Measurements from ENCODE around the gene CLPX.
A peak's percentile ranks its signal among the peaks of the same experiment; 100 is the strongest.
"Not testable (repeated sequence)": the region's sequence is repeated elsewhere in the genome, so short reads cannot be mapped to it uniquely, and the experiment has no call there.

The CLPX gene

GRCh38 chr15:65184868-65185717 lies at the start of gene CLPX:
CLPX (minus strand) TSS chr15:65185342; CDS start chr15:65185153, 189 bp downstream.
- Histone ChIP-seq H3K9me3 (ENCODE audit: insufficient read depth, low read depth, low read length) (no peaks in the 10 kb centered on the region), H3K4me1 (ENCODE audit: insufficient read depth, low read length) (0 out of 2 replicates have a peak, but pooled peaks cover 3% of the 10 kb centered on the region), H3K27ac (ENCODE audit: low read length) (peak within 1 kb of the TSS; percentile 76), H3K9ac (ENCODE audit: low read depth, low read length) (peak within 1 kb of the TSS; percentile 92), H3K27me3 (ENCODE audit: insufficient read depth, low read length) (no peaks in the 10 kb centered on the region), H3K36me3 (ENCODE audit: insufficient read depth, low read depth, low read length) (peaks cover 6% of the 10 kb centered on the region; the same call in 1 of the 2 replicates), H3K4me3 (ENCODE audit: low read length) (peak within 1 kb of the TSS; percentile 95)

- Histone ChIP-seq H3K27ac (ENCODE audit: low read length) (no peak overlapping the region), H3K9ac (ENCODE audit: low read depth, low read length) (no peak overlapping the region), H3K4me3 (ENCODE audit: low read length) (no peak overlapping the region), H3K27me3 (ENCODE audit: insufficient read depth, low read length) (no peaks in the 10 kb centered on the region), H3K4me1 (ENCODE audit: insufficient read depth, low read length) (no peaks in the 10 kb centered on the region), H3K36me3 (ENCODE audit: insufficient read depth, low read depth, low read length) (no peaks in the 10 kb centered on the region), H3K9me3 (ENCODE audit: insufficient read depth, low read depth, low read length) (no peaks in the 10 kb centered on the region)
These were observed 48.6 kb upstream of the CLPX start for GRCh38 chr15:65233696-65234095.

GRCh38 chr15:65232520-65232919 lies 47.4 kb upstream of the CLPX start:
- Histone ChIP-seq H3K36me3 (ENCODE audit: insufficient read depth, low read depth, low read length) (no peaks in the 10 kb centered on the region), H3K27me3 (ENCODE audit: insufficient read depth, low read length) (no peaks in the 10 kb centered on the region), H3K27ac (ENCODE audit: low read length) (no peak overlapping the region), H3K4me1 (ENCODE audit: insufficient read depth, low read length) (no peaks in the 10 kb centered on the region), H3K9me3 (ENCODE audit: insufficient read depth, low read depth, low read length) (no peaks in the 10 kb centered on the region), H3K9ac (ENCODE audit: low read depth, low read length) (no peak overlapping the region), H3K4me3 (ENCODE audit: low read length) (no peak overlapping the region)

DNA sequence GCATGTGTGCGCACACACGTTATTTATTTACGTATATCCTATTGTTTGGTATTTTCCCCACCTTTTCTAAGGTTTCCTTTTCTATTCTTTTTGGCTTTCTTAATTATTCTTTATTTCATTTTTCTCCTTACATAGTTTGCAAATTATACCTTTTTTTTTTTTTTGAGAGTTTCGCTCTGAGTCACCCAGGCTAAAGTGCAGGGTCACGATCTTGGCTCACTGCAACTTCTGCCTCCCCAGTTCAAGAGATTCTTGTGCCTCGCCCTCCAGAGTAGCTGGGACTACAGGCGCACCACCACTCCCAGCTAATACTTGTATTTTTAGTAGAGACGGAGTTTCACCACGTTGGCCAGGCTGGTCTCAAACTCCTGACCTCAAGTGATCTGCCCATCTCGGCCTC lies 46.2 kb upstream of the CLPX start:
- Histone ChIP-seq H3K9me3 (ENCODE audit: insufficient read depth, low read depth, low read length) (no peaks in the 10 kb centered on the region), H3K27ac (ENCODE audit: low read length) (no peak overlapping the region), H3K4me1 (ENCODE audit: insufficient read depth, low read length) (no peaks in the 10 kb centered on the region; the same call in 1 of the 2 replicates), H3K36me3 (ENCODE audit: insufficient read depth, low read depth, low read length) (no peaks in the 10 kb centered on the region), H3K9ac (ENCODE audit: low read depth, low read length) (no peak overlapping the region), H3K4me3 (ENCODE audit: low read length) (no peak overlapping the region), H3K27me3 (ENCODE audit: insufficient read depth, low read length) (no peaks in the 10 kb centered on the region)

DNA sequence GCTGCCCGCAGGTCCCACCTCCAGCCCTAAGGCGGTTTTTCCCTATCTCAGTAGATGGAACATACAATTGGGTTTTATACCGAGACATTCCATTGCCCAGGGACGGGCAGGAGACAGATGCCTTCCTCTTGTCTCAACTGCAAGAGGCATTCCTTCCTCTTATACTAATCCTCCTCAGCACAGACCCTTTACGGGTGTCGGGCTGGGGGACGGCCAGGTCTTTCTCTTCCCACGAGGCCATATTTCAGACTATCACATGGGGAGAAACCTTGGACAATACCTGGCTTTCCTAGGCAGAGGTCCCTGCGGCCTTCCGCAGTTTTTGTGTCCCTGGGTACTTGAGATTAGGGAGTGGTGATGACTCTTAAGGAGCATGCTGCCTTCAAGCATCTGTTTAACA lies 41.8 kb upstream of the CLPX start:
- not testable (repeated sequence) for H3K27ac ChIP-seq (ENCODE audit: low read length); H3K4me3 ChIP-seq (ENCODE audit: low read length); H3K9ac ChIP-seq (ENCODE audit: low read depth, low read length); H3K27me3 ChIP-seq (ENCODE audit: insufficient read depth, low read length); H3K36me3 ChIP-seq (ENCODE audit: insufficient read depth, low read depth, low read length); H3K4me1 ChIP-seq (ENCODE audit: insufficient read depth, low read length); H3K9me3 ChIP-seq (ENCODE audit: insufficient read depth, low read depth, low read length)

- no peaks in the 10 kb centered on the region; the same call in 1 of the 2 replicates for H3K4me1 ChIP-seq (ENCODE audit: insufficient read depth, low read length)
- no peak overlapping the region for H3K4me3 ChIP-seq (ENCODE audit: low read length)
- no peaks in the 10 kb centered on the region for H3K36me3 ChIP-seq (ENCODE audit: insufficient read depth, low read depth, low read length)
- no peak overlapping the region for H3K27ac ChIP-seq (ENCODE audit: low read length)
- peak overlapping the region; percentile 1; the same call in 1 of the 2 replicates for H3K9ac ChIP-seq (ENCODE audit: low read depth, low read length)
- no peaks in the 10 kb centered on the region for H3K9me3 ChIP-seq (ENCODE audit: insufficient read depth, low read depth, low read length)
- H3K27me3 ChIP-seq (ENCODE audit: insufficient read depth, low read length): no peaks in the 10 kb centered on the region
These were observed 41.1 kb upstream of the CLPX start for GRCh38 chr15:65226221-65226620.

DNA sequence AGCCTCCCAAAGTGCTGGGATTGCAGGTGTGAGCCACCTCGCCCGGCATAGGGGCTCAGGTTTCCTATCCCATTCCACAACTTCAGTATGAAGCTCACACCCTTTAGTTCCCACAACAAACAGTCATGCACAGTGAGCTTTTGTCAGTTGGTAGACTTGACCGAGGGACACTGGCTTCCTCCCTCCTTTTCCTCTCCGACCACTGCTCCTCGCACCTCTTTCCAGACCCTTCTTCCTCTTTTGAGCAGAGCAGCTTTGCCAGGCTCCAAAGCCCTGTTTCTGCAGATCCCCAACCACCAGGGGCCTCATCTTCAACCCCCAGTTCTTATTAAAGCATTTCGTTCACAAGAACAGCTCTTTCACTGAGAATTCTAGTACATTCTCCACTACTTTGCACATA lies 38.9 kb upstream of the CLPX start:
- no peak overlapping the region for H3K9ac ChIP-seq (ENCODE audit: low read depth, low read length)
- no peaks in the 10 kb centered on the region for H3K36me3 ChIP-seq (ENCODE audit: insufficient read depth, low read depth, low read length)
- H3K27ac ChIP-seq (ENCODE audit: low read length): no peak overlapping the region
- no peak overlapping the region for H3K4me3 ChIP-seq (ENCODE audit: low read length)
- no peaks in the 10 kb centered on the region; the same call in 1 of the 2 replicates for H3K4me1 ChIP-seq (ENCODE audit: insufficient read depth, low read length)
- H3K27me3 ChIP-seq (ENCODE audit: insufficient read depth, low read length): no peaks in the 10 kb centered on the region
- H3K9me3 ChIP-seq (ENCODE audit: insufficient read depth, low read depth, low read length): no peaks in the 10 kb centered on the region

DNA sequence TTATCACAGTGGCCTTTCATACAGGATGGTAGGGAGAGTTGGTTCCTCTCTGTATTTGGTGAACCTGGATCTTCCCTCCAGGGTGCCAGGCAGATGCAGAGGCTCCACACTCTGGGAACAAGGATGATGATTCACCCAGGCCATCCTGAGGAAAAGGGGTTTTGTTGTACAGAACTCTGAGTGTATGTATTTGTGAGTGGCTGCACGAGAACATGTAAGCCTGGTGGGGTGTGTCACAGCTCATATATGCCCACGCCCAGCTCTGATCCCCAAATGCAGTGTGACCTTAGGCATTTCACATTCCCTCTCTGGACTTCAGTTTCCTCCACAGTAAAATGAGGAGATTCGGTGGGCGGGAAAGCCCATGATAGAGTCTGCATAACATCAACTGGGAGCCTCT lies 37.7 kb upstream of the CLPX start:
- Histone ChIP-seq H3K27me3 (ENCODE audit: insufficient read depth, low read length) (no peaks in the 10 kb centered on the region), H3K9ac (ENCODE audit: low read depth, low read length) (no peak overlapping the region), H3K9me3 (ENCODE audit: insufficient read depth, low read depth, low read length) (no peaks in the 10 kb centered on the region), H3K36me3 (ENCODE audit: insufficient read depth, low read depth, low read length) (no peaks in the 10 kb centered on the region), H3K27ac (ENCODE audit: low read length) (no peak overlapping the region), H3K4me3 (ENCODE audit: low read length) (no peak overlapping the region), H3K4me1 (ENCODE audit: insufficient read depth, low read length) (no peaks in the 10 kb centered on the region; the same call in 1 of the 2 replicates)

DNA sequence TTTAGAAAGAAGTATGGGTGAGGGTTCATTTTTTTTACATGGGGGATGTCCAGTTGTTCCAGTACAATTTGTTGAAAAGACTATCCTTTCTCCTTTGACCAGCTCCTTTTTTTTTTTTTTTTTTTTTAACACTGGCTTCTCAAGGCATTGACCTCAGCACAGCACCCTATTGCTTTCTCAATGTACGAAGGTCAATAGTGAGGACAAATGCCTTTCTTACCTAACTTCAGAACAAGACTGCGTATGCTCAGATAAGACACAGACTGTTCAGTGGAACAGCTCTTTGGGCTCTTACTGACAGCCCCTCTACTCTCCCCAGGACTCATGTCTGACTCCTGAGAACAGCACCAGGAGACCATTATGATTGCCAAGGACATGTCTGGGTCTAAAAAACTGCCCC lies 36.6 kb upstream of the CLPX start:
- Histone ChIP-seq H3K27me3 (ENCODE audit: insufficient read depth, low read length) (no peaks in the 10 kb centered on the region), H3K36me3 (ENCODE audit: insufficient read depth, low read depth, low read length) (no peaks in the 10 kb centered on the region), H3K9me3 (ENCODE audit: insufficient read depth, low read depth, low read length) (no peaks in the 10 kb centered on the region)

DNA sequence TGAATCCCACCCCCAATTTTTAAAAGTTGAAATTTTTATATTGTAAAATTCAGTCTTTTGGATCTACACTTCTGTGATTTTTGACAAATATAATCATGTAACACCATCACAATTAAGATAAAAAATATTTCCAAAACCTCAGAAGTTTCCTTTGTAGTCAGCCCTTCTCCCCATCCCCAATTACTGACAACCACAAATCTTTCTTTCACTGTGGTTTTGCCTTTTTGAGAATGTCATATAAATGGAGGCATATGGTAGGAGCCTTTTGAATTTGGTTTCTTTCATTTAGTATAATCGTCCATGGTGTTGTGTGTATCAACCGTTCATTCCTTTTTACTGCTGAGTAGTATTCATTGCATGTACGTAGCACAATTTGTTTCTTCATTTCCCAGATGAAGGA lies 34.0 kb upstream of the CLPX start:
- Histone ChIP-seq H3K4me3 (ENCODE audit: low read length) (no peak overlapping the region), H3K36me3 (ENCODE audit: insufficient read depth, low read depth, low read length) (no peaks in the 10 kb centered on the region), H3K4me1 (ENCODE audit: insufficient read depth, low read length) (no peaks in the 10 kb centered on the region), H3K27ac (ENCODE audit: low read length) (no peak overlapping the region), H3K9ac (ENCODE audit: low read depth, low read length) (no peak overlapping the region), H3K27me3 (ENCODE audit: insufficient read depth, low read length) (no peaks in the 10 kb centered on the region), H3K9me3 (ENCODE audit: insufficient read depth, low read depth, low read length) (no peaks in the 10 kb centered on the region)

More for the DNA sequence above, 36.6 kb upstream of the CLPX start:
- H3K4me1 ChIP-seq (ENCODE audit: insufficient read depth, low read length): no peaks in the 10 kb centered on the region; the same call in 1 of the 2 replicates
- no peak overlapping the region for H3K27ac ChIP-seq (ENCODE audit: low read length)
- no peak overlapping the region for H3K9ac ChIP-seq (ENCODE audit: low read depth, low read length)
- no peak overlapping the region for H3K4me3 ChIP-seq (ENCODE audit: low read length)

DNA sequence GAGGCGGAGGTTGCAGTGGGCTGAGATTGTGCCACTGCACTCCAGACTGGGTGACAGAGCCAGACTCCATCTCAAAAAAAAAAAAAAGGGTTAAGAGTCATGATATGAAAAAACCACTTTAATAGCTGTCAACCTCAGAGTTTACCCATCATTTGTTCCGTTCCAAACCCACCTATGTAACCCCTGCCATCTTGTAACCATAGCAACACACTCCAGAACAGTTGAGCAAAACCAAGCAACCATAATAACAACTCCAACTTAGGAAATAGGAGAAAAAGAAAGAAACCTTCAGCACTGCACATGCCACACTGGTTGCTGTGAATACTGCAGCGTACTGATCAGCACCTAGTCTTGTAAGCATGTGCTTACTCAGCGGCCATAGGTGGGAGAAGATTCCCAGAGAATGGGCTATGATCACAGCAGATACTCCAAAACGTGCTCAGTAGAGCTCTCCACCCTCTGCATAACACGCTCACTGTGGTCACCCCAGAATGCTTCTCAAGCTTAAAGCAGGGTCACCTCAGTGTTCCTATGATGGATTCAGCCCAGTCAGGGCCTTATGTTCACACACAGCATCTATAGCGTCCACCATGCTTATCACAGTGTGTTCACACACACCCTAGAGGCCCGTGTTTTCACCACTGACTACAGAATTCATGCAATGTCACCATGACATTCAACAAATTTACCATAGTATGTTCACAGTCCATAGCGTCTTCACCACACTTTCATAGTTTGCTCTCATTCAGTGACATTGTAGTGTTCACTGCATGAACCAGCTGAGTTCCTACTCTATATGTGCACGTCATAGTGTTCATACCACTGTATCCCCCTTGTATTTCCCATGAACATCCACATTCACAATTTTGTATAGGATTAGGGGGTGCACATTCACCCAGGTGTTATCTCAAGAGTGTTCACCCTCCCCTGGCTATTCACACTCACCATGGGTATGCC lies 32.7 kb upstream of the CLPX start:
- no peaks in the 10 kb centered on the region for H3K27me3 ChIP-seq (ENCODE audit: insufficient read depth, low read length)
- H3K4me3 ChIP-seq (ENCODE audit: low read length): no peak overlapping the region
- no peaks in the 10 kb centered on the region for H3K9me3 ChIP-seq (ENCODE audit: insufficient read depth, low read depth, low read length)
- H3K4me1 ChIP-seq (ENCODE audit: insufficient read depth, low read length): no peaks in the 10 kb centered on the region
- no peak overlapping the region for H3K9ac ChIP-seq (ENCODE audit: low read depth, low read length)
- no peaks in the 10 kb centered on the region for H3K36me3 ChIP-seq (ENCODE audit: insufficient read depth, low read depth, low read length)
- no peak overlapping the region for H3K27ac ChIP-seq (ENCODE audit: low read length)

Measured in iPS-20b (cell line).